DND-41 (cell line): ENCODE measurements around the gene DCTD.

Experiments
- ATAC-seq: fragments of 200-7000 bp; cut with Tn5 transposase; 3 replicates; pipeline ENCODE4 v1.9.1; 2021; ENCODE audit warnings: low read depth; ENCODE audit not compliant: insufficient read depth
- DNase-seq: peaks from one replicate; pipeline ENCODE4 v3.0.0-alpha.2; 2020
- H2AFZ ChIP-seq: 2 replicates; pipeline ENCODE4 v1.6.0; 2012; ENCODE audit warnings: low read depth, low read length
- H3K27ac ChIP-seq: 2 replicates; pipeline ENCODE4 v1.5.1; 2012; ENCODE audit warnings: low read length, inconsistent platforms
- H3K27me3 ChIP-seq: fragments of 200-600 bp; sonication (generic); 2 replicates; pipeline ENCODE4 v1.6.0; 2012; ENCODE audit warnings: low read length, mild to moderate bottlenecking, inconsistent platforms; ENCODE audit not compliant: insufficient read depth, poor library complexity
- H3K36me3 ChIP-seq: 2 replicates; pipeline ENCODE4 v1.5.1; 2012; ENCODE audit warnings: low read length, inconsistent platforms; ENCODE audit not compliant: insufficient read depth
- H3K4me1 ChIP-seq: 2 replicates; pipeline ENCODE4 v1.5.1; 2012; ENCODE audit warnings: mild to moderate bottlenecking, low read length; ENCODE audit not compliant: insufficient read depth
- H3K4me2 ChIP-seq: 2 replicates; pipeline ENCODE4 v1.6.0; 2012; ENCODE audit warnings: mild to moderate bottlenecking, moderate library complexity, low read length, inconsistent platforms; ENCODE audit not compliant: insufficient read depth
- H3K4me3 ChIP-seq, 2 experiments: fragments of 200-600 bp in 1 of 2; shearing (Covaris generic) in 1 of 2; 2 replicates each; pipeline ENCODE4 v1.5.1; 2012 to 2016; ENCODE audit warnings: inconsistent platforms in 2 of 2, low read length in 2 of 2, mild to moderate bottlenecking in 2 of 2, low read depth in 1 of 2, moderate library complexity in 1 of 2
- H3K79me2 ChIP-seq: 2 replicates; pipeline ENCODE4 v1.6.0; 2012; ENCODE audit warnings: low read length, inconsistent platforms; ENCODE audit not compliant: insufficient read depth
- H3K9ac ChIP-seq: 2 replicates; pipeline ENCODE4 v1.6.0; 2012; ENCODE audit warnings: low read depth, mild to moderate bottlenecking, inconsistent platforms, low read length, moderate library complexity
- H3K9me3 ChIP-seq: 2 replicates; pipeline ENCODE4 v1.5.1; 2012; ENCODE audit warnings: low read length, moderate library complexity, mild to moderate bottlenecking, inconsistent platforms; ENCODE audit not compliant: insufficient read depth, severe bottlenecking
- H4K20me1 ChIP-seq: 2 replicates; pipeline ENCODE4 v1.6.0; 2012; ENCODE audit warnings: low read length; ENCODE audit not compliant: insufficient read depth
- EZH2 ChIP-seq: IDR thresholded peaks from 3 replicates; pipeline ENCODE4 v1.6.1; 2012; ENCODE audit warnings: borderline replicate concordance, low read depth, mild to moderate bottlenecking, moderate library complexity, low read length, inconsistent platforms; ENCODE audit not compliant: severe bottlenecking
- TF ChIP-seq, protein P1 (sequence below): IDR thresholded peaks from 2 replicates; pipeline ENCODE4 v1.5.1; 2012; ENCODE audit warnings: borderline replicate concordance, low read length, moderate library complexity, mild to moderate bottlenecking; ENCODE audit not compliant: poor library complexity, severe bottlenecking; ENCODE audit errors: extremely low read depth

Gene DCTD

DNA sequence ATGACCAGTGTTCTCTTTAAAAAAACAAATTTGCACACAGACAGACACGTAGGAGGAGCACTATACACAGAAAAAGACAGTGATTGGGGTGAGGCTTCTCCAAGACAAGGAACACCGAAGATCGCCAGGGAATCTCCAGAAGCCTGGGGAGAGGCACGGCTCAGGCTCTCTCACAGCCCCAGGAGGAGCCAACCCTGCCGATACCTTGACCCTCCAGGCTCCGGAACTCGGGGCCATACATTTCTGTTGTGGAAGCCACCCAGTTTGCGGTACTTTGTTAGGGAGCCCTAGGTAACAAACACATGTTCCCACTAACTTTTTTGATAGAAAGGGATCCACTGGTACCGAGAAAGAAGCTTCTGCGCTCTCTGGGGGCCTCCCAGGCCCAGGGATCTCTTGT, 55.8 kb downstream of the DCTD start:
- Histone ChIP-seq H3K27ac (no peak overlapping the region), H3K4me3 (no peak overlapping the region), H4K20me1 (no peaks in the 10 kb centered on the region), H3K9me3 (no peaks in the 10 kb centered on the region), H2AFZ (no peak overlapping the region), H3K4me2 (no peak overlapping the region), H3K36me3 (no peaks in the 10 kb centered on the region), H3K27me3 (no peaks in the 10 kb centered on the region), H3K79me2 (no peaks in the 10 kb centered on the region), H3K9ac (no peak overlapping the region), H3K4me1 (no peaks in the 10 kb centered on the region)
- TF ChIP-seq, protein P1, sequence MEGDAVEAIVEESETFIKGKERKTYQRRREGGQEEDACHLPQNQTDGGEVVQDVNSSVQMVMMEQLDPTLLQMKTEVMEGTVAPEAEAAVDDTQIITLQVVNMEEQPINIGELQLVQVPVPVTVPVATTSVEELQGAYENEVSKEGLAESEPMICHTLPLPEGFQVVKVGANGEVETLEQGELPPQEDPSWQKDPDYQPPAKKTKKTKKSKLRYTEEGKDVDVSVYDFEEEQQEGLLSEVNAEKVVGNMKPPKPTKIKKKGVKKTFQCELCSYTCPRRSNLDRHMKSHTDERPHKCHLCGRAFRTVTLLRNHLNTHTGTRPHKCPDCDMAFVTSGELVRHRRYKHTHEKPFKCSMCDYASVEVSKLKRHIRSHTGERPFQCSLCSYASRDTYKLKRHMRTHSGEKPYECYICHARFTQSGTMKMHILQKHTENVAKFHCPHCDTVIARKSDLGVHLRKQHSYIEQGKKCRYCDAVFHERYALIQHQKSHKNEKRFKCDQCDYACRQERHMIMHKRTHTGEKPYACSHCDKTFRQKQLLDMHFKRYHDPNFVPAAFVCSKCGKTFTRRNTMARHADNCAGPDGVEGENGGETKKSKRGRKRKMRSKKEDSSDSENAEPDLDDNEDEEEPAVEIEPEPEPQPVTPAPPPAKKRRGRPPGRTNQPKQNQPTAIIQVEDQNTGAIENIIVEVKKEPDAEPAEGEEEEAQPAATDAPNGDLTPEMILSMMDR = no peak
- TF ChIP-seq EZH2 = no peak
- no peak for ATAC-seq
- DNase-seq = no peak

DNA sequence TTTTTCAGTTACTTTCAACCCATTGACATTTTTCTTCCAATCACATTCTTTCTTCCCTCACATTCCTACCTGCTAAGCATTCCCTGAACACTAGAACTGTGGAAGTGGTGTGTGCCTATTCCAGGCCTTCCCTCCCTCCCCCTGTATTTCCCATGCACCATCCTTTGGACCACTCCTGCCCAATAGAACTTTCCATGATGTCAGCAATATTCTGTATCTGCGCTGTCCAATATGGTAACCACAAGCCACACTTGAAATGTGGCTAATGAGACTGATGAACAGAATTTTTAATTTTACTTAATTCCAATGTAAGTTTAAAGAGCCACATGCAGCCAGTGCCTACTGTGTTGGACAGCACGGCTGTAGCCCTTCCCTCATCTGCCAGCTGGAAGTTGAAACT, 57.5 kb downstream of the DCTD start:
- no peak overlapping the region for H3K27ac ChIP-seq

DNA sequence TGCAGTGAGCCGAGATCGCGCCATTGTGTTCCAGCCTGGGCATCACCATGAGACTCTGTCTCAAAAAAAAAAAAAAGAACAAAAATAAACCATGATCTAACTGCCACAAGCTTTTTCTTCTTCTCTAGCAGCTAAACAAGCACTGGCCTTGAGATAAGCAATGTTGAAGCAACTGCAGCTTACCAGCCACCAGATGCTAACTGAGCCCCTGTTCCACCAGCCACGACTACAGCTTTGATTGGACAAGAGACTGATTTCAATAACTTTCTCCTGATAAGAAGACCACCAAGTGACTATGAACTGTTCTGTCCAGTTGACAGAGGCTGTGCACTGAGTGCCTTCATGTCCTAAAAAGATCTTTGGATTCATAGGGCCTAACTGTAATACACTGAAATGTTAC, 58.5 kb downstream of the DCTD start:
- no peak overlapping the region for H3K4me2 ChIP-seq
- TF ChIP-seq, protein P1 = no peak
- TF ChIP-seq EZH2 = no peak
- no peaks in the 10 kb centered on the region for H3K79me2 ChIP-seq
- no peaks in the 10 kb centered on the region for H3K36me3 ChIP-seq
- H2AFZ ChIP-seq = no peak overlapping the region
- H3K27me3 ChIP-seq = no peaks in the 10 kb centered on the region
- H3K4me1 ChIP-seq = no peaks in the 10 kb centered on the region
- H3K9me3 ChIP-seq = peaks cover 3% of the 10 kb centered on the region
- H4K20me1 ChIP-seq = no peaks in the 10 kb centered on the region
- no peak overlapping the region for H3K9ac ChIP-seq
- no peak for ATAC-seq
- H3K4me3 ChIP-seq = no peak overlapping the region
- no peak for DNase-seq
- no peak overlapping the region for H3K27ac ChIP-seq

More for the DNA sequence above, 57.5 kb downstream of the DCTD start:
- DNase-seq (no peak), ATAC-seq (no peak)
- H3K36me3 ChIP-seq = no peaks in the 10 kb centered on the region
- H3K9ac ChIP-seq = no peak overlapping the region
- no peaks in the 10 kb centered on the region for H3K4me1 ChIP-seq
- H3K79me2 ChIP-seq = no peaks in the 10 kb centered on the region
- TF ChIP-seq, protein P1 = no peak
- no peak for TF ChIP-seq EZH2
- peaks cover 3% of the 10 kb centered on the region for H3K9me3 ChIP-seq
- H4K20me1 ChIP-seq = no peaks in the 10 kb centered on the region
- no peak overlapping the region for H2AFZ ChIP-seq
- no peak overlapping the region for H3K4me3 ChIP-seq
- no peaks in the 10 kb centered on the region for H3K27me3 ChIP-seq
- no peak overlapping the region for H3K4me2 ChIP-seq

DNA sequence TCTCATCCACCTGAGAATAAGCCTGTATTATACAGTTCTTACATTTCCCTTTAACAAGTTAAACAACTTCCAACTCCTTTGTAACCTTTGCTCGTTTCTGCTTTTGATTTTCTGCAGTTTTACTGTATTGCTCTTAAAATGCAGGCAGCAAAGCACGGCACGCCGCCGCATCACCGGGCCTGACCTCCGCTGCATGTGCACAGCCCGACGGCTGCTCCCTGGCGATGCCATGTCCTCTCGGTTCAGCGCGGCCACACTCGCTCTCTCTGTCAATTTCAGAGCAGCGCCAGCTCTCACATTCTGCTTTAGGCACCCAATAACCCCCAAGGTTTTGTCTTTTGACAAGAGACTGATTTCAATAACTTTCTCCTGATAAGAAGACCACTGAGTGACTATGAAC, 60.3 kb downstream of the DCTD start:
- Histone ChIP-seq H3K4me2 (no peak overlapping the region), H2AFZ (no peak overlapping the region), H3K4me3 (no peak overlapping the region), H3K79me2 (no peaks in the 10 kb centered on the region), H3K27ac (no peak overlapping the region), H3K9ac (no peak overlapping the region), H3K4me1 (no peaks in the 10 kb centered on the region), H3K27me3 (no peaks in the 10 kb centered on the region), H3K9me3 (peaks cover 3% of the 10 kb centered on the region), H3K36me3 (no peaks in the 10 kb centered on the region), H4K20me1 (no peaks in the 10 kb centered on the region)
- TF ChIP-seq EZH2 = no peak
- TF ChIP-seq, protein P1 = no peak
- no peak for DNase-seq
- ATAC-seq = no peak
